Nucleus accumbens (tissue), 56 donors: Measurements from ENCODE around the gene HTRA1.

Source experiments
- DNase-seq, 56 donors: peaks; one replicate each; lab custom pipeline; 2025; lab: John Stamatoyannopoulos, UW

The HTRA1 gene

GRCh38 chr10:122510326-122510725, 49.0 kb downstream of the HTRA1 start:
- DNase-seq: no peak

- no peak for DNase-seq
These were observed 49.4 kb downstream of the HTRA1 start for GRCh38 chr10:122510736-122511135.

- DNase-seq: no peak
These were observed 51.7 kb downstream of the HTRA1 start for GRCh38 chr10:122513053-122513452.

GRCh38 chr10:122514045-122514840, 52.9 kb downstream of the HTRA1 start:
- DNase-seq: peak in 1 of 56 donors; percentile 14

GRCh38 chr10:122515022-122515424, 53.7 kb downstream of the HTRA1 start:
- peak in 13 of 56 donors; percentile 16 to 51 (median 29) for DNase-seq

- no peak for DNase-seq
These were observed 54.4 kb downstream of the HTRA1 start for GRCh38 chr10:122515588-122516231.

- DNase-seq: peak in 5 of 56 donors; percentile 14 to 35 (median 15)
These were observed 55.4 kb downstream of the HTRA1 start for GRCh38 chr10:122516734-122517133.

GRCh38 chr10:122519144-122519543, 57.8 kb downstream of the HTRA1 start:
- DNase-seq: no peak

- no peak for DNase-seq
These were observed 58.5 kb downstream of the HTRA1 start for GRCh38 chr10:122519873-122520272.

- DNase-seq: peak in 11 of 56 donors; percentile 4 to 44 (median 34)
These were observed 59.7 kb downstream of the HTRA1 start for GRCh38 chr10:122521011-122521410.

- no peak for DNase-seq
These were observed 63.5 kb downstream of the HTRA1 start for GRCh38 chr10:122524811-122525210.

- no peak for DNase-seq
These were observed 64.4 kb downstream of the HTRA1 start for GRCh38 chr10:122525788-122526187.

- DNase-seq: no peak
These were observed 65.5 kb downstream of the HTRA1 start for GRCh38 chr10:122526892-122527291.

GRCh38 chr10:122530177-122530576, 68.8 kb downstream of the HTRA1 start:
- DNase-seq: no peak

- no peak for DNase-seq
These were observed 69.9 kb downstream of the HTRA1 start for GRCh38 chr10:122531261-122531660.

- DNase-seq: no peak
These were observed 70.6 kb downstream of the HTRA1 start for GRCh38 chr10:122531939-122532338.

GRCh38 chr10:122532601-122533296, 71.4 kb downstream of the HTRA1 start:
- DNase-seq: no peak

- no peak for DNase-seq
These were observed 76.2 kb downstream of the HTRA1 start for GRCh38 chr10:122537545-122537944.

- no peak for DNase-seq
These were observed 80.2 kb downstream of the HTRA1 start for GRCh38 chr10:122541541-122542002.

GRCh38 chr10:122543676-122544445, 82.5 kb downstream of the HTRA1 start:
- no peak for DNase-seq
